ENCODE data around the gene LMLN. TPM values are rescaled to one million over a fixed set of nuclear protein-coding genes. Genes with fewer than 3 reads are reported as not detected.
"Not testable (repeated sequence)": the region's sequence is repeated elsewhere in the genome, so short reads cannot be mapped to it uniquely, and the experiment has no call there.

Gene LMLN
- total and polyA plus RNA-seq, 4 experiments from 2014 or later = 1.9 to 6.5 (median 4.4) TPM

DNA sequence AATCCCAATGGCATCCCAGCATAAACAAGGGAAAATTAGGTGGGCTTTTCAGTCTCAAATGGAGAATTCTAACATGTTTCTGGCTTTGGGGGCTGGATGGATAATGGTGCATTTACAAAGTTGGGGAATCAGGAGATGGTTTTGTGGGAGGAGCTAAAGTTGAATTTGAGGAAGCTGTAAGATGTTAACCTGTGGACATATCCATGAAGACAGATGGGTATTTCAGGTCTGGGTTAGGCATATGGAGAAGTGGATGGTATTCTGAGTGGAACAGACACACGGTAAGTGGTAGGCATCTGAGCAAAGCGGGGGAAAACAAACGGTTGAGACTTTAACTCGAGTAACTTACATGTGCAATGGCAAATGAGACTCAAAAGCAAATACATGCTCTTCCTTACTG, 1.7 kb upstream of the LMLN start:
- ChIA-PET POLR2A (ENCODE audit: partially characterized antibody) (interaction anchor here (2.2 kb wide), 1 partner anchor 8 kb away, joined by 17 read pairs; the partner anchor contains the start of gene RPL35A), CTCF (ENCODE audit: partially characterized antibody) (no interaction called here)
- H3K27ac ChIP-seq (ENCODE audit: low read depth, low read length) = no peak overlapping the region
- Mint-ChIP-seq H3K4me3 (peak overlapping the region in 6 of 8 donors; percentile 19 to 78 (median 39)), H3K4me1 (peaks cover 34 to 67% (median 51%) of the 10 kb centered on the region in 4 donors), H3K36me3 (peaks cover 35 to 58% of the 10 kb centered on the region in 2 donors), H3K27me3 (no peaks in the 10 kb centered on the region), H3K27ac (peak overlapping the region; percentile 67 to 98 (median 83)), H3K9me3 (no peaks in the 10 kb centered on the region)
- no peaks in the 10 kb centered on the region for H3K27me3 ChIP-seq (ENCODE audit: insufficient read depth, low read length)
- H3K36me3 ChIP-seq (ENCODE audit: insufficient read depth, low read length) = peaks cover 38% of the 10 kb centered on the region
- peaks cover 53% of the 10 kb centered on the region for H3K4me1 ChIP-seq (ENCODE audit: insufficient read depth, low read length)
- no peaks in the 10 kb centered on the region for H3K9me3 ChIP-seq (ENCODE audit: control insufficient read depth in 1 of 2, low read length in 2 of 2)
- intact Hi-C loops (cut with micrococcal nuclease) = loop anchor here (10.0 kb wide), 1 partner anchor 404 kb away; the partner anchor contains the start of gene BDH1
- no peak overlapping the region for H3K4me3 ChIP-seq (ENCODE audit: low read length in 2 of 2)
- DNase-seq = no peak

- Histone ChIP-seq H3K36me3 (ENCODE audit: insufficient read depth, low read length) (peaks cover 33% of the 10 kb centered on the region), H3K4me1 (ENCODE audit: insufficient read depth, low read length) (peaks cover 48% of the 10 kb centered on the region), H3K27ac (ENCODE audit: low read depth, low read length) (peak overlapping the region; percentile 78)
- H3K27me3 ChIP-seq (ENCODE audit: insufficient read depth, low read length); H3K9me3 ChIP-seq (ENCODE audit: control insufficient read depth in 1 of 2, low read length in 2 of 2); DNase-seq; CTCF ChIA-PET (ENCODE audit: partially characterized antibody); H3K9me3 Mint-ChIP-seq; H3K4me3 ChIP-seq (ENCODE audit: low read length in 2 of 2); H3K27me3 Mint-ChIP-seq: not testable (repeated sequence)
- Mint-ChIP-seq H3K4me3 (peak overlapping the region in 3 of 8 donors; percentile 30 to 36 (median 35)), H3K36me3 (peaks cover 30 to 53% of the 10 kb centered on the region in 2 donors), H3K4me1 (peaks cover 29 to 62% (median 46%) of the 10 kb centered on the region in 4 donors), H3K27ac (peak overlapping the region in 5 of 7 donors; percentile 83 to 98 (median 95))
- POLR2A ChIA-PET (ENCODE audit: partially characterized antibody) = interaction anchor here (2.2 kb wide), 1 partner anchor 9 kb away, joined by 17 read pairs; the partner anchor contains the start of gene RPL35A
- intact Hi-C loops (cut with micrococcal nuclease) = loop anchor here (10.0 kb wide), 1 partner anchor 404 kb away; the partner anchor contains the start of gene BDH1
These were observed 1.2 kb upstream of the LMLN start for GRCh38 chr3:197958848-197959247.

- H3K27me3 ChIP-seq (ENCODE audit: insufficient read depth, low read length) = no peaks in the 10 kb centered on the region
- POLR2A ChIA-PET (ENCODE audit: partially characterized antibody) = interaction anchor here (2.2 kb wide), 1 partner anchor 10 kb away, joined by 17 read pairs; the partner anchor contains the start of gene RPL35A
- Mint-ChIP-seq H3K4me3 (peak overlapping the region; percentile 88 to 95 (median 91)), H3K9me3 (no peaks in the 10 kb centered on the region), H3K27me3 (no peaks in the 10 kb centered on the region), H3K27ac (peak overlapping the region; percentile 94 to 98 (median 97)), H3K4me1 (peaks cover 26 to 57% (median 43%) of the 10 kb centered on the region in 4 donors), H3K36me3 (peaks cover 23 to 47% of the 10 kb centered on the region in 2 donors)
- peak overlapping the region; percentile 78 for H3K27ac ChIP-seq (ENCODE audit: low read depth, low read length)
- intact Hi-C loops (cut with micrococcal nuclease) = loop anchor here (10.0 kb wide), 1 partner anchor 405 kb away; the partner anchor contains the start of gene BDH1
- peak overlapping the region; percentile 67 to 86 for H3K4me3 ChIP-seq (ENCODE audit: low read length in 2 of 2)
- CTCF ChIA-PET (ENCODE audit: partially characterized antibody) = no interaction called here
- DNase-seq = no peak
- peaks cover 27% of the 10 kb centered on the region for H3K36me3 ChIP-seq (ENCODE audit: insufficient read depth, low read length)
- no peaks in the 10 kb centered on the region for H3K9me3 ChIP-seq (ENCODE audit: control insufficient read depth in 1 of 2, low read length in 2 of 2)
- peaks cover 42% of the 10 kb centered on the region for H3K4me1 ChIP-seq (ENCODE audit: insufficient read depth, low read length)
These were observed 522 bp upstream of the LMLN start for GRCh38 chr3:197959500-197959890.

DNA sequence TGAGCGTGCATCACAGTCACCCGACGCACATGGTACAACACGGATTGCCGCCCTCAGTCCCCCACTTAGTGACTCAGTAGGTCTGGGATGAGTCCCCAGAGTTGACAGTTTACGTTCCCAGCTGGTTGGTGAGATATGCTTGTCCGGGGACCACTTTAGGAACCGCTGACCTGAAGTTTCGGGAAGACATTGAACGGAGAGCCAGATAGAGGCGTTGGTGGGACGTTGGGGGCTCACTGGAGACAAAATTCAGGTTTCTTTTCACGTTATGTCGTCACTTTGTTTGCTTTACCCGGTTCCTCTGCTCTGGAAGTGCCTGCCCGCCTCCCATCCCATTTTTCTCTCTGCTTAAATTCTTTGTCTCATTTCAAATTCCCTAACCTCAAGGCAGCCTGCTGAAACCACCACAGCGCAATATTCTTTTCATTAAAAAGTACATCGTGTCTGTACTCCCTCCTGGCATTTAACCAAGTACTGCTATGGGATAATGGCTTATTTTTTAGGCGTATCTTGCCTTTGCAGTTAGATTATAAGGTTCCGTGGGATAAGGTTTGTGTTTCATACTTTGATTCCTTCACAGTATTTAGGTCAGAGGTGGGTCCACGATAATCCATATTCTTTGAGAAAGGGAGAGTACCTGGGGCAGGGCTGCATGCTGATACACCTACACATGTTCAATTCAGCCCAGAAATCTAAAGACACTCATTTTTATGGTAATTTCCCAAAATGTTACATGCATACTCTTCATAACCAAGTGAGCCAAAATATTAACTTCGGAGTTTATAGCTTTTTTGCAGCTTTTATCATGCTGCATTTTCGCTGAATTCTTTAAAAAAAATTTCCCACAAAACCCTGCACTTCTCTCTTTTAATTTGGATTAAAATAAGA, 921 bp downstream of the LMLN start:
- ChIA-PET POLR2A (ENCODE audit: partially characterized antibody) (interaction anchor here (2.3 kb wide), 1 partner anchor 11 kb away, joined by 20 read pairs; the partner anchor contains the start of gene RPL35A), CTCF (ENCODE audit: partially characterized antibody) (interaction anchor here (1.1 kb wide), 1 partner anchor 18 kb away, joined by 4 read pairs; no protein-coding TSS in a partner anchor)
- H3K27me3 ChIP-seq (ENCODE audit: insufficient read depth, low read length) = no peaks in the 10 kb centered on the region
- peak overlapping the region; percentile 94 to 98 (median 97) for H3K27ac Mint-ChIP-seq
- intact Hi-C loops (cut with micrococcal nuclease) = loop anchor here (1.0 to 2.0 kb wide), 2 partner anchors 11 to 120 kb away; partner anchors contain the start of gene RPL35A
- H3K36me3 ChIP-seq (ENCODE audit: insufficient read depth, low read length) = peaks cover 13% of the 10 kb centered on the region
- H3K4me1 Mint-ChIP-seq = peaks cover 26 to 57% (median 41%) of the 10 kb centered on the region in 4 donors
- peaks cover 11 to 32% of the 10 kb centered on the region in 2 donors for H3K36me3 Mint-ChIP-seq
- H3K4me3 Mint-ChIP-seq = peak overlapping the region; percentile 88 to 95 (median 91)
- DNase-seq = no peak
- peaks cover 0 to 1% (median 0%) of the 10 kb centered on the region in 8 donors for H3K9me3 Mint-ChIP-seq
- peak overlapping the region; percentile 67 to 86 for H3K4me3 ChIP-seq (ENCODE audit: low read length in 2 of 2)
- H3K27ac ChIP-seq (ENCODE audit: low read depth, low read length) = peak overlapping the region; percentile 78
- H3K9me3 ChIP-seq (ENCODE audit: control insufficient read depth in 1 of 2, low read length in 2 of 2) = no peaks in the 10 kb centered on the region
- no peaks in the 10 kb centered on the region for H3K27me3 Mint-ChIP-seq
- peaks cover 40% of the 10 kb centered on the region for H3K4me1 ChIP-seq (ENCODE audit: insufficient read depth, low read length)

DNA sequence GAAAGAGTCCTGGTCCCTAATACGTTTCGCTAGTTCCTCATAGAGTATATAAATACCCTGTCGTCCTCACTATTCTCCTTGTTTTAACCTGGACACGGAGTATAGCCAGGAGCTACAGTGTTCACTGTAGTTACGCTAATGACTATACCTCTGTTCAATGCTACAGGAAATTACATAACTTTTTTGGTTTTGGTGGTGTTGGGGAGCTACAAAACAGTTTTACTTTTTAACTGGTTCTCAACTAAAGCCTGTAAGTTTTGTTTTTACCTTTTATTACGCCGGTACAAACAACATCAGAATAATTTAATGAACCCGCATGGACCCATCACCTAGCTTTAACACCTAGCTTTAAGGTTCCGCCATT, 1.5 kb downstream of the LMLN start:
- POLR2A ChIA-PET (ENCODE audit: partially characterized antibody) = interaction anchor here (2.3 kb wide), 1 partner anchor 12 kb away, joined by 20 read pairs; the partner anchor contains the start of gene RPL35A
- H3K27ac ChIP-seq (ENCODE audit: low read depth, low read length) = no peak overlapping the region
- peaks cover 0 to 4% (median 0%) of the 10 kb centered on the region in 8 donors for H3K9me3 Mint-ChIP-seq

DNA sequence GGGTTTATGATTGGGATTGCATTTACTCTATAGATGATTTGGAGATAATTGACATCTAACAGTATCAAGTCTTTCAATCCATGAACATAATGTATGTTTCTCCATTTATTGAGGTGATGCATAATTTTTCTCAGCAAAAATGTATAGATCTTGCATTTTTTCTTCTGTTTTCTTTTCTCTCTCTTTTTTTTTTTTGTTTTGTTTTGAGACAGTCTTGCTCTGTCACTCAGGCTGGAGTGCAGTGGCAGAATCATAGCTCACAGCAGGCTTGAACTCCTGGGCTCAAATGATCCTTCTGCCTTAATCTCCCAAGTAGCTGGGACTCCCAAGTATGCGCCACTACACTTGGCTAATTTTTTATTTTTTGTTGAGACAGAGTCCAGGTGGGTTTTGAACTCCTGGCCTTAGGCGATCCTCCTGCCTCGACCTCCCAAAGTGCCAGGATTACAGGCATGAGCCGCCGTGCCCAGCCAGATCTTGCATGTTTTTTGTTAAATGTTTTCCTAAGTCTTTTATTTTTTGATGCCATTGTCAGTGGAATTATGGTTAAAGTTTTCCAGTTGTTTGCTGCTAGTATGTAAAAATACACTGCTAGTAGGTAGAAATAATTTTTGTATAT, 3.1 kb downstream of the LMLN start:
- POLR2A ChIA-PET (ENCODE audit: partially characterized antibody) = no interaction called here
- Histone ChIP-seq H3K27ac (ENCODE audit: low read depth, low read length) (no peak overlapping the region), H3K4me3 (ENCODE audit: low read length in 2 of 2) (no peak overlapping the region), H3K27me3 (ENCODE audit: insufficient read depth, low read length) (no peaks in the 10 kb centered on the region), H3K4me1 (ENCODE audit: insufficient read depth, low read length) (peaks cover 37% of the 10 kb centered on the region), H3K36me3 (ENCODE audit: insufficient read depth, low read length) (no peaks in the 10 kb centered on the region), H3K9me3 (ENCODE audit: control insufficient read depth in 1 of 2, low read length in 2 of 2) (no peaks in the 10 kb centered on the region)
- Mint-ChIP-seq H3K4me3 (no peak overlapping the region), H3K27ac (no peak overlapping the region), H3K9me3 (peaks cover 0 to 13% (median 7%) of the 10 kb centered on the region in 8 donors), H3K36me3 (peaks cover 7 to 13% of the 10 kb centered on the region in 2 donors), H3K27me3 (no peaks in the 10 kb centered on the region), H3K4me1 (peaks cover 23 to 42% (median 33%) of the 10 kb centered on the region in 4 donors)
- intact Hi-C loops (cut with micrococcal nuclease) = no loop called here
- CTCF ChIA-PET (ENCODE audit: partially characterized antibody) = no interaction called here
- DNase-seq = no peak

More for the DNA sequence above, 1.5 kb downstream of the LMLN start:
- Histone ChIP-seq H3K36me3 (ENCODE audit: insufficient read depth, low read length) (peaks cover 7% of the 10 kb centered on the region), H3K9me3 (ENCODE audit: control insufficient read depth in 1 of 2, low read length in 2 of 2) (no peaks in the 10 kb centered on the region), H3K4me1 (ENCODE audit: insufficient read depth, low read length) (peaks cover 40% of the 10 kb centered on the region), H3K4me3 (ENCODE audit: low read length in 2 of 2) (no peak overlapping the region), H3K27me3 (ENCODE audit: insufficient read depth, low read length) (no peaks in the 10 kb centered on the region)
- Mint-ChIP-seq H3K27ac (peak overlapping the region; percentile 36 to 98 (median 94)), H3K4me1 (peaks cover 26 to 57% (median 41%) of the 10 kb centered on the region in 4 donors), H3K4me3 (peak overlapping the region; percentile 57 to 95 (median 90)), H3K27me3 (no peaks in the 10 kb centered on the region), H3K36me3 (peaks cover 8 to 26% of the 10 kb centered on the region in 2 donors)
- DNase-seq = peak in 1 of 5 donors; percentile 21
- CTCF ChIA-PET (ENCODE audit: partially characterized antibody) = interaction anchor here (1.1 kb wide), 1 partner anchor 19 kb away, joined by 4 read pairs; no protein-coding TSS in a partner anchor
- intact Hi-C loops (cut with micrococcal nuclease) = loop anchor here (2.0 kb wide), 1 partner anchor 119 kb away; no protein-coding TSS in a partner anchor
